Gastrocnemius medialis (tissue), 4 donors: ENCODE data around the gene KAT14. TPM values are rescaled to one million over a fixed set of nuclear protein-coding genes. Genes with fewer than 3 reads are reported as not detected.

Experiments used
- ATAC-seq, 2 donors: fragments of 150-250 bp; one replicate each; pipeline ENCODE4 v1.9.1; 2016
- DNase-seq, 2 donors: peaks; one replicate each; pipeline ENCODE4 v3.0.0-alpha.2; 2019
- H3K27ac ChIP-seq, 4 donors: fragments of 200-600 bp; sonication (generic); 1 replicate in 1 of 4; 2 replicates in 3 of 4; pipeline ENCODE4 v1.5.1; 2016 to 2018; ENCODE audit warnings: mild to moderate bottlenecking in 2 of 4, moderate library complexity in 1 of 4
- H3K27me3 ChIP-seq, 3 donors: fragments of 200-600 bp; sonication (generic) in 2 of 3; 1 replicate in 1 of 3; 2 replicates in 2 of 3; pipeline versions ENCODE4 v1.5.1 to v1.6.0; 2016 to 2019; ENCODE audit warnings: mild to moderate bottlenecking in 1 of 3, moderate library complexity in 1 of 3
- H3K36me3 ChIP-seq, 2 donors: fragments of 200-600 bp; sonication (generic) in 1 of 2; one replicate each; pipeline ENCODE4 v1.5.1; 2017 to 2018
- H3K4me1 ChIP-seq, 2 donors: fragments of 200-600 bp; sonication (generic) in 1 of 2; one replicate each; pipeline ENCODE4 v1.5.1; 2016 to 2017; ENCODE audit warnings: mild to moderate bottlenecking in 2 of 2
- H3K4me3 ChIP-seq, 4 donors: fragments of 200-600 bp; sonication (generic) in 3 of 4; 1 replicate in 1 of 4; 2 replicates in 3 of 4; pipeline ENCODE4 v1.5.1; 2016 to 2019; ENCODE audit warnings: mild to moderate bottlenecking in 2 of 4
- H3K9me3 ChIP-seq, 3 donors: fragments of 200-600 bp; sonication (generic) in 2 of 3; 1 replicate in 1 of 3; 2 replicates in 2 of 3; pipeline ENCODE4 v1.5.1; 2016 to 2019
- CTCF ChIP-seq, 5 experiments: fragments of 450-650 bp in 3 of 5; fragments of 200-600 bp in 2 of 5; sonication (generic) in 2 of 5; IDR thresholded peaks in 4 of 5; conservative IDR thresholded peaks in 1 of 5; 1 replicate in 4 of 5; 2 replicates in 1 of 5; pipeline ENCODE4 v1.5.1; 2016 to 2019; ENCODE audit warnings: antibody characterized with exemption in 5 of 5, mild to moderate bottlenecking in 3 of 5, moderate library complexity in 3 of 5
- POLR2A ChIP-seq, 2 donors: fragments of 450-650 bp; IDR thresholded peaks; one replicate each; pipeline ENCODE4 v1.6.1; 2017; ENCODE audit warnings: antibody characterized with exemption in 2 of 2, mild to moderate bottlenecking in 2 of 2, moderate library complexity in 2 of 2
- in situ Hi-C, 4 donors: fragments of 200-750 bp; cut with MboI; loops; one replicate each; pipeline versions ENCODE4 v1.15.0 to v1.8.0; 2017; ENCODE audit warnings: low sequenced_read_pairs in 4 of 4
- intact Hi-C: fragments of 100-400 bp; cut with DNase I; formaldehyde crosslinking; loops from one replicate; pipeline ENCODE4 v1.15.1; 2023; ENCODE audit warnings: low total_unique reads
- total RNA-seq, 4 donors: library from RNA; depleted of rRNA; stranded (reverse); fragments of >200 nt; gene quantifications; one replicate each; pipeline versions ENCODE4 v1.1.0 to v1.2.3, GENCODE V29; 2016

Gene KAT14
- total RNA-seq, 4 donors from 2014 or later: 12.6 to 29.7 (median 19.8) TPM

GRCh38 chr20:18165553-18165952 is 27.9 kb downstream of the KAT14 start:
- intact Hi-C loops (no loop called here), in situ Hi-C loops (loop anchor here in 1 of 4 donors (25.0 kb wide), 1 partner anchor 103 kb away; the partner anchor contains the start of gene OVOL2)
- no peaks in the 10 kb centered on the region for H3K9me3 ChIP-seq
- peaks cover 0 to 35% of the 10 kb centered on the region in 2 donors for H3K36me3 ChIP-seq
- no peak overlapping the region for H3K27ac ChIP-seq
- peaks cover 0 to 22% of the 10 kb centered on the region in 2 donors for H3K4me1 ChIP-seq
- DNase-seq (no peak), ATAC-seq (no peak)
- H3K4me3 ChIP-seq: no peak overlapping the region
- TF ChIP-seq POLR2A (IDR thresholded peaks at IDR 0.05): no peak
- TF ChIP-seq CTCF (IDR thresholded peaks at IDR 0.05 in 4 of 5, conservative IDR thresholded peaks at IDR 0.05 in 1 of 5): no peak
- no peaks in the 10 kb centered on the region for H3K27me3 ChIP-seq

GRCh38 chr20:18166241-18166881 is 28.7 kb downstream of the KAT14 start:
- Histone ChIP-seq H3K27ac (no peak overlapping the region), H3K36me3 (peaks cover 0 to 27% of the 10 kb centered on the region in 2 donors), H3K4me1 (peaks cover 0 to 22% of the 10 kb centered on the region in 2 donors), H3K4me3 (no peak overlapping the region), H3K27me3 (no peaks in the 10 kb centered on the region), H3K9me3 (no peaks in the 10 kb centered on the region)
- DNase-seq (no peak), ATAC-seq (no peak)
- in situ Hi-C loops (loop anchor here in 1 of 4 donors (25.0 kb wide), 1 partner anchor 104 kb away; the partner anchor contains the start of gene OVOL2), intact Hi-C loops (no loop called here)
- TF ChIP-seq POLR2A (IDR thresholded peaks at IDR 0.05) (no peak), CTCF (IDR thresholded peaks at IDR 0.05 in 4 of 5, conservative IDR thresholded peaks at IDR 0.05 in 1 of 5) (no peak)

GRCh38 chr20:18166950-18167349 is 29.3 kb downstream of the KAT14 start:
- H3K4me3 ChIP-seq: no peak overlapping the region
- no peak for DNase-seq
- no peak overlapping the region for H3K27ac ChIP-seq
- no peak for TF ChIP-seq CTCF (IDR thresholded peaks at IDR 0.05 in 4 of 5, conservative IDR thresholded peaks at IDR 0.05 in 1 of 5)
- no peak for TF ChIP-seq POLR2A (IDR thresholded peaks at IDR 0.05)
- H3K4me1 ChIP-seq: peaks cover 0 to 22% of the 10 kb centered on the region in 2 donors
- no peaks in the 10 kb centered on the region for H3K9me3 ChIP-seq
- in situ Hi-C loops (loop anchor here in 1 of 4 donors (25.0 kb wide), 1 partner anchor 105 kb away; the partner anchor contains the start of gene OVOL2), intact Hi-C loops (no loop called here)
- H3K36me3 ChIP-seq: peaks cover 0 to 21% of the 10 kb centered on the region in 2 donors
- no peaks in the 10 kb centered on the region for H3K27me3 ChIP-seq
- no peak for ATAC-seq

- Histone ChIP-seq H3K4me1 (peaks cover 3 to 22% of the 10 kb centered on the region in 2 donors), H3K27ac (no peak overlapping the region), H3K27me3 (no peaks in the 10 kb centered on the region), H3K9me3 (no peaks in the 10 kb centered on the region), H3K4me3 (no peak overlapping the region), H3K36me3 (no peaks in the 10 kb centered on the region)
- in situ Hi-C loops (loop anchor here in 1 of 4 donors (25.0 kb wide), 1 partner anchor 110 kb away; the partner anchor contains the start of gene OVOL2), intact Hi-C loops (no loop called here)
- ATAC-seq (no peak), DNase-seq (no peak)
- TF ChIP-seq POLR2A (IDR thresholded peaks at IDR 0.05) (no peak), CTCF (IDR thresholded peaks at IDR 0.05 in 4 of 5, conservative IDR thresholded peaks at IDR 0.05 in 1 of 5) (no peak)
Observed at GRCh38 chr20:18172379-18172778, 34.7 kb downstream of the KAT14 start.
